Measurements from ENCODE around the gene SNX9. TPM values are rescaled to one million over a fixed set of nuclear protein-coding genes. Genes with fewer than 3 reads are reported as not detected.
A peak's percentile ranks its signal among the peaks of the same experiment; 100 is the strongest.

Gene SNX9
- total RNA-seq, 1 experiment from 2014 or later, result 24.8 TPM

GRCh38 chr6:157983406-157984119 is 160.5 kb downstream of the SNX9 start:
- Histone ChIP-seq H3K4me1 (ENCODE audit: insufficient read depth, low read length, poor library complexity, severe bottlenecking) (peaks cover 17% of the 10 kb centered on the region), H3K36me3 (ENCODE audit: insufficient read depth, low read length, poor library complexity, severe bottlenecking) (no peaks in the 10 kb centered on the region), H3K27me3 (replicated peaks; ENCODE audit: insufficient read depth, low read depth, low read length, poor library complexity) (no peaks in the 10 kb centered on the region), H3K4me3 (ENCODE audit: low read depth, low read length, poor library complexity, severe bottlenecking) (peak overlapping the region; percentile 94), H3K27ac (ENCODE audit: low read depth, low read length, poor library complexity, severe bottlenecking) (no peak overlapping the region), H3K9me3 (ENCODE audit: low read depth, low read length, poor library complexity, severe bottlenecking) (no peaks in the 10 kb centered on the region)
- intact Hi-C loops (cut with micrococcal nuclease; ENCODE audit: unreplicated experiment), result loop anchor here (5.0 kb wide), 1 partner anchor 44 kb away; no protein-coding TSS in a partner anchor
- TSS peak; percentile 37 for BruUV-seq (replicated peaks)
- DNase-seq (ENCODE audit: low spot score), result no peak
- TF ChIP-seq EZH2 (IDR thresholded peaks at IDR 0.05; ENCODE audit: borderline replicate concordance, low read depth, low read length, poor library complexity, severe bottlenecking), result no peak
- no peak for TF ChIP-seq CTCF (conservative IDR thresholded peaks at IDR 0.05; ENCODE audit: low read depth, low read length)
- ChIA-PET POLR2A (ENCODE audit: low non-redundant PET) (no interaction called here), CTCF (interaction anchor here (0.7 kb wide), 1 partner anchor 1127 kb away, joined by 3 read pairs; no protein-coding TSS in a partner anchor)

- Histone ChIP-seq H3K4me1 (ENCODE audit: insufficient read depth, low read length, poor library complexity, severe bottlenecking) (peaks cover 17% of the 10 kb centered on the region), H3K27ac (ENCODE audit: low read depth, low read length, poor library complexity, severe bottlenecking) (no peak overlapping the region), H3K36me3 (ENCODE audit: insufficient read depth, low read length, poor library complexity, severe bottlenecking) (no peaks in the 10 kb centered on the region), H3K9me3 (ENCODE audit: low read depth, low read length, poor library complexity, severe bottlenecking) (no peaks in the 10 kb centered on the region), H3K27me3 (replicated peaks; ENCODE audit: insufficient read depth, low read depth, low read length, poor library complexity) (no peaks in the 10 kb centered on the region), H3K4me3 (ENCODE audit: low read depth, low read length, poor library complexity, severe bottlenecking) (no peak overlapping the region)
- ChIA-PET CTCF (no interaction called here), POLR2A (ENCODE audit: low non-redundant PET) (no interaction called here)
- TF ChIP-seq EZH2 (IDR thresholded peaks at IDR 0.05; ENCODE audit: borderline replicate concordance, low read depth, low read length, poor library complexity, severe bottlenecking) (no peak), CTCF (conservative IDR thresholded peaks at IDR 0.05; ENCODE audit: low read depth, low read length) (no peak)
- intact Hi-C loops (cut with micrococcal nuclease; ENCODE audit: unreplicated experiment), result loop anchor here (5.0 kb wide), 1 partner anchor 43 kb away; no protein-coding TSS in a partner anchor
- no peak for DNase-seq (ENCODE audit: low spot score)
- BruUV-seq (replicated peaks), result no TSS peak
Observed at GRCh38 chr6:157984128-157984527, 161.1 kb downstream of the SNX9 start.

GRCh38 chr6:157984686-157985225 is 161.7 kb downstream of the SNX9 start:
- BruUV-seq (replicated peaks), result no TSS peak
- no peak for DNase-seq (ENCODE audit: low spot score)
- no peaks in the 10 kb centered on the region for H3K36me3 ChIP-seq (ENCODE audit: insufficient read depth, low read length, poor library complexity, severe bottlenecking)
- intact Hi-C loops (cut with micrococcal nuclease; ENCODE audit: unreplicated experiment), result loop anchor here (5.0 kb wide), 2 partner anchors 43 to 83 kb away; no protein-coding TSS in a partner anchor
- no peak for TF ChIP-seq CTCF (conservative IDR thresholded peaks at IDR 0.05; ENCODE audit: low read depth, low read length)
- TF ChIP-seq EZH2 (IDR thresholded peaks at IDR 0.05; ENCODE audit: borderline replicate concordance, low read depth, low read length, poor library complexity, severe bottlenecking), result no peak
- ChIA-PET POLR2A (ENCODE audit: low non-redundant PET) (no interaction called here), CTCF (no interaction called here)
- H3K27me3 ChIP-seq (replicated peaks; ENCODE audit: insufficient read depth, low read depth, low read length, poor library complexity), result no peaks in the 10 kb centered on the region
- peaks cover 21% of the 10 kb centered on the region for H3K4me1 ChIP-seq (ENCODE audit: insufficient read depth, low read length, poor library complexity, severe bottlenecking)
- H3K9me3 ChIP-seq (ENCODE audit: low read depth, low read length, poor library complexity, severe bottlenecking), result no peaks in the 10 kb centered on the region
- H3K4me3 ChIP-seq (ENCODE audit: low read depth, low read length, poor library complexity, severe bottlenecking), result no peak overlapping the region
- H3K27ac ChIP-seq (ENCODE audit: low read depth, low read length, poor library complexity, severe bottlenecking), result no peak overlapping the region
